ENCODE data around the gene GOLGA1.
"Not testable (repeated sequence)": the region's sequence is repeated elsewhere in the genome, so short reads cannot be mapped to it uniquely, and the experiment has no call there.

The GOLGA1 gene

GRCh38 chr9:124858330-124859046 is 82.4 kb downstream of the GOLGA1 start:
- DNase-seq (ENCODE audit: low spot score): no peak

GRCh38 chr9:124857533-124858162 is 83.2 kb downstream of the GOLGA1 start:
- DNase-seq (ENCODE audit: low spot score): no peak

- DNase-seq (ENCODE audit: low spot score): no peak
Measured at GRCh38 chr9:124855944-124856765, 84.7 kb downstream of the GOLGA1 start.

- no peak for DNase-seq (ENCODE audit: low spot score)
Measured at GRCh38 chr9:124855566-124855943, 85.3 kb downstream of the GOLGA1 start.

- no peak for DNase-seq (ENCODE audit: low spot score)
Measured at GRCh38 chr9:124854822-124855221, 86.1 kb downstream of the GOLGA1 start.

- DNase-seq (ENCODE audit: low spot score): no peak
Measured at GRCh38 chr9:124854161-124854560, 86.7 kb downstream of the GOLGA1 start.

GRCh38 chr9:124853605-124854143 is 87.2 kb downstream of the GOLGA1 start:
- DNase-seq (ENCODE audit: low spot score): no peak

GRCh38 chr9:124852829-124853531 is 87.9 kb downstream of the GOLGA1 start, which contains the start of gene WDR38:
Gene WDR38, plus strand, starts transcription at chr9:124853460. Its CDS starts 72 bp downstream, at chr9:124853532.
- peak; percentile 74 for DNase-seq (ENCODE audit: low spot score)

- no peak for DNase-seq (ENCODE audit: low spot score)
Measured at GRCh38 chr9:124852121-124852828, 88.6 kb downstream of the GOLGA1 start.

GRCh38 chr9:124849801-124850200 is 91.1 kb downstream of the GOLGA1 start:
- DNase-seq (ENCODE audit: low spot score): peak; percentile 72

GRCh38 chr9:124846969-124847368 is 93.9 kb downstream of the GOLGA1 start:
- DNase-seq (ENCODE audit: low spot score): no peak

GRCh38 chr9:124846467-124846866 is 94.4 kb downstream of the GOLGA1 start:
- DNase-seq (ENCODE audit: low spot score): not testable (repeated sequence)

- DNase-seq (ENCODE audit: low spot score): no peak
Measured at GRCh38 chr9:124844291-124844690, 96.6 kb downstream of the GOLGA1 start.

GRCh38 chr9:124843456-124844034 is 97.3 kb downstream of the GOLGA1 start:
- DNase-seq (ENCODE audit: low spot score): no peak

- DNase-seq (ENCODE audit: low spot score): no peak
Measured at GRCh38 chr9:124841075-124841821, 99.6 kb downstream of the GOLGA1 start.

GRCh38 chr9:124840300-124840833 is 100.5 kb downstream of the GOLGA1 start:
- no peak for DNase-seq (ENCODE audit: low spot score)

- DNase-seq (ENCODE audit: low spot score): no peak
Measured at GRCh38 chr9:124839612-124840299, 101.1 kb downstream of the GOLGA1 start.

GRCh38 chr9:124838567-124839275 is 102.2 kb downstream of the GOLGA1 start:
- not testable (repeated sequence) for DNase-seq (ENCODE audit: low spot score)

All from kidney capillary endothelial cell (primary cell).